Neural crest cell (in vitro differentiated cells): ENCODE data around the gene KPNA3. TPM values are rescaled to one million over a fixed set of nuclear protein-coding genes. Genes with fewer than 3 reads are reported as not detected.
A peak's percentile ranks its signal among the peaks of the same experiment; 100 is the strongest.

Source experiments
- DNase-seq: peaks from one replicate; pipeline ENCODE4 v3.0.0; 2021; ENCODE audit warnings: low read depth, mixed read lengths, low spot score
- H3K27ac Mint-ChIP-seq: one replicate; pipeline ENCODE4 v1.8.0; 2021; ENCODE audit warnings: mild to moderate bottlenecking, mixed read lengths; ENCODE audit not compliant: unreplicated experiment
- H3K27me3 Mint-ChIP-seq: 2 replicates; pipeline ENCODE4 v1.8.0; 2021; ENCODE audit warnings: low read depth, mild to moderate bottlenecking, mixed read lengths
- H3K36me3 Mint-ChIP-seq: 2 replicates; pipeline ENCODE4 v1.8.0; 2021; ENCODE audit warnings: low read depth, mild to moderate bottlenecking, mixed read lengths
- H3K4me1 Mint-ChIP-seq: 2 replicates; pipeline ENCODE4 v1.8.0; 2021; ENCODE audit warnings: mixed read lengths
- H3K4me3 Mint-ChIP-seq: one replicate; pipeline ENCODE4 v1.8.0; 2021; ENCODE audit warnings: mild to moderate bottlenecking, mixed read lengths
- H3K9me3 Mint-ChIP-seq: 2 replicates; pipeline ENCODE4 v1.8.0; 2021; ENCODE audit warnings: mixed read lengths
- total RNA-seq: library from RNA; stranded (reverse); gene quantifications from 2 replicates; pipeline ENCODE4 v1.2.1, GENCODE V29; 2021
- TF ChIP-seq, protein P1 (sequence below): fragments of 200-600 bp; sonication (generic); conservative IDR thresholded peaks from 2 replicates; pipeline ENCODE4 v1.5.0; 2021; ENCODE audit warnings: antibody characterized with exemption, mild to moderate bottlenecking

Gene KPNA3
- total RNA-seq, 1 donor from 2014 or later, result 53.7 TPM

DNA sequence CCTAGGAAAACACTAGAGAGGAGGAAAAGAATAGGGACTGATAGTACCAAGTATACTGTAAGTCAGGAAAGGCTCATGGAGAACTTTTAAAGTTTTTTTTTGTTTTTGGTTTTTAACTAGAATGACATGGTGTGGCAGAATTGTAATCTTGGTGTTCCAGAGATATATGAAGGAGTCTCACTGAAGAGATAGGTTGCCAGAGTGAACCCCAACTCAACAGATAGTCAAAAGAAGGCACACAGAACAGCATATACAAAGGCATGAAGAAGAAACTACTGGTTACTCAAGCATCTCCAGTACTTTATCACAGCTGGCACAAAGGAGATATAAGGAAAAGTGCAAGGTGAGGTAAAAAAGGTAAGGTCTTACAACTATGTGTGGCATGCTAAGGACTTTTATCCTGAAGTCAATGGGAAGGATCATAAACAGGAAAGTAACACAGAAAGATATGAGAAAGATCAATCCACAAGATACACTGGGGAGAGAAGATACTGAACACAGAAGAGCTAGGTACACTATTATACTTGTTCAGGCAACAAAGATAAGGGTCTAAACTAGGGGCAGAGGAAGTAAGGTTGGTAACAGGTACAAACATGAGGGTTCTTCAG, 6.0 kb downstream of the KPNA3 start:
- H3K27ac Mint-ChIP-seq, result no peak overlapping the region
- no peaks in the 10 kb centered on the region for H3K9me3 Mint-ChIP-seq
- peak overlapping the region; percentile 0 for H3K4me3 Mint-ChIP-seq
- peaks cover 2% of the 10 kb centered on the region for H3K36me3 Mint-ChIP-seq
- TF ChIP-seq, protein P1, sequence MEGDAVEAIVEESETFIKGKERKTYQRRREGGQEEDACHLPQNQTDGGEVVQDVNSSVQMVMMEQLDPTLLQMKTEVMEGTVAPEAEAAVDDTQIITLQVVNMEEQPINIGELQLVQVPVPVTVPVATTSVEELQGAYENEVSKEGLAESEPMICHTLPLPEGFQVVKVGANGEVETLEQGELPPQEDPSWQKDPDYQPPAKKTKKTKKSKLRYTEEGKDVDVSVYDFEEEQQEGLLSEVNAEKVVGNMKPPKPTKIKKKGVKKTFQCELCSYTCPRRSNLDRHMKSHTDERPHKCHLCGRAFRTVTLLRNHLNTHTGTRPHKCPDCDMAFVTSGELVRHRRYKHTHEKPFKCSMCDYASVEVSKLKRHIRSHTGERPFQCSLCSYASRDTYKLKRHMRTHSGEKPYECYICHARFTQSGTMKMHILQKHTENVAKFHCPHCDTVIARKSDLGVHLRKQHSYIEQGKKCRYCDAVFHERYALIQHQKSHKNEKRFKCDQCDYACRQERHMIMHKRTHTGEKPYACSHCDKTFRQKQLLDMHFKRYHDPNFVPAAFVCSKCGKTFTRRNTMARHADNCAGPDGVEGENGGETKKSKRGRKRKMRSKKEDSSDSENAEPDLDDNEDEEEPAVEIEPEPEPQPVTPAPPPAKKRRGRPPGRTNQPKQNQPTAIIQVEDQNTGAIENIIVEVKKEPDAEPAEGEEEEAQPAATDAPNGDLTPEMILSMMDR, result no peak
- no peaks in the 10 kb centered on the region for H3K27me3 Mint-ChIP-seq
- H3K4me1 Mint-ChIP-seq, result peaks cover 49% of the 10 kb centered on the region
- DNase-seq, result no peak

DNA sequence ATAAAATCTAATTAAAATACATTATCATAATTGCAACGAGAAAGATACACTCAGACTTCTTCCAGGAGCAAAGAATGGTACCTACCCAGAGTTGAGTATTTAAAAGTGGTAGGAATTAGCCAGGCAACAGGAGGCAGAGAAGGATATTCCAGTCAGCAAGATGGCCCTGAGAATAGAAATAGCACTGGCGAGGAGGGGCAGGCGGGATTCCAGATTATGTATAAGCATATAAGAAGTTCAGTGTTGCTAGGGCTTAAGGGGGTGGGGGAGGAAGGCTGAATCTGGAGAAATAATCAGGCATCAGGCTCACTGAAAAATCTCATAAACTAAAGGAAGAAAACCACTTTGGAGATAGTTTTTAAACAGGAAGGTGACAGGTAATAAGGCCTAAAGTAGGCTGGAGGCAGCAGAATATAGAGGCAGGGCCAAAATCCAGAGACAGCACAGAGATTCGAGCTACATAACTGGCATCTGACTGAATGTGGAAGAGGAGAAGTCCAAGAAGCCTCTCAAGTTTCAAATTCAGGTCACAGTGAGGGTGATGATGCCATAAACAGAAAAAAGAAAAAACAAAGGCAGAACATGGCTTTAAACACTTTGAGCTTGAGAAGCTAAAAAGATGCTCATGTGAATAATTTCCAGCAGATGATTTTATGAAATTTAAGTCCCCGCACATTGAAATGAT, 7.5 kb downstream of the KPNA3 start:
- Mint-ChIP-seq H3K36me3 (peaks cover 2% of the 10 kb centered on the region), H3K27me3 (no peaks in the 10 kb centered on the region), H3K4me1 (peaks cover 36% of the 10 kb centered on the region), H3K9me3 (no peaks in the 10 kb centered on the region), H3K4me3 (no peak overlapping the region), H3K27ac (no peak overlapping the region)
- TF ChIP-seq, protein P1, result no peak
- DNase-seq, result no peak

DNA sequence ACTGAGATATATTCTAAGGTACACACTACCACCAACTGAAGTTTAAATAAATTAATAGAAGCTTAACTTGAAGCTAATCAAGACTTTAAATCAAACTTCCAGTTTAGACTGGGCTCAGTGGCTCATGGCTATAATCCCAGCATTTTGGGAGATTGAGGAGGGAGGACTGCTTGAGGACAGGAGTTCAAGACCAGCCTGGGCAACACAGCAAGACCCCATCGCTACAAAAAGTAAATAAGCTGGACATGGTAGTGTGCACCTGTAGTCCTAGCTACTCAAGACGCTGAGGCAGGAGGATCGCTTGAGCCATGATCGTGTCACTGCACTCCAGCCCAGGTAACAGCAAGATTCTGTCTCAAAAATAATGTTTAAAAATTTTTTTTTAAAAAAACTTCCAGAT, 8.6 kb downstream of the KPNA3 start:
- no peak overlapping the region for H3K4me3 Mint-ChIP-seq
- DNase-seq, result no peak
- no peak overlapping the region for H3K27ac Mint-ChIP-seq
- H3K9me3 Mint-ChIP-seq, result no peaks in the 10 kb centered on the region
- TF ChIP-seq, protein P1, result no peak
- no peaks in the 10 kb centered on the region for H3K27me3 Mint-ChIP-seq
- peaks cover 33% of the 10 kb centered on the region for H3K4me1 Mint-ChIP-seq
- no peaks in the 10 kb centered on the region for H3K36me3 Mint-ChIP-seq

DNA sequence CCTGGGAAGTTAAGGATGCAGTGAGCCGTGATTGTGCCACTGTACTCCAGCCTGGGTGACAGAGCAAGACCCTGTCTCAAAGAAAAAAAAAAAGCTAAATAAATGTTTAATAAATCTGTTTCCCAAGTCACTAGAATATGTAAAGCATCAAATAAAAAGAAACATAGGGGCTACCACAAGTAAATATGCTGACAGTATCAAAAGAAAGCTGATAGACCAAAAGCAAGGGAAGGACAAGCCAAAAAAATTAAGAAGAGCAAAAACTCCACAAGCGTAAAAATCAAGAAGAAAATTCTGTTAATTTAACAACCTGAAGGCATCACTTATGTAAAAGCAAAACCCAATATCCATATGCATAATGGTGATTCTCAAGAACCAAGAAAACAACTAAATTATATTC, 9.7 kb downstream of the KPNA3 start:
- TF ChIP-seq, protein P1, result no peak
- no peak overlapping the region for H3K27ac Mint-ChIP-seq
- no peak overlapping the region for H3K4me3 Mint-ChIP-seq
- no peak for DNase-seq
- H3K36me3 Mint-ChIP-seq, result no peaks in the 10 kb centered on the region
- no peaks in the 10 kb centered on the region for H3K9me3 Mint-ChIP-seq
- peaks cover 30% of the 10 kb centered on the region for H3K4me1 Mint-ChIP-seq
- no peaks in the 10 kb centered on the region for H3K27me3 Mint-ChIP-seq

DNA sequence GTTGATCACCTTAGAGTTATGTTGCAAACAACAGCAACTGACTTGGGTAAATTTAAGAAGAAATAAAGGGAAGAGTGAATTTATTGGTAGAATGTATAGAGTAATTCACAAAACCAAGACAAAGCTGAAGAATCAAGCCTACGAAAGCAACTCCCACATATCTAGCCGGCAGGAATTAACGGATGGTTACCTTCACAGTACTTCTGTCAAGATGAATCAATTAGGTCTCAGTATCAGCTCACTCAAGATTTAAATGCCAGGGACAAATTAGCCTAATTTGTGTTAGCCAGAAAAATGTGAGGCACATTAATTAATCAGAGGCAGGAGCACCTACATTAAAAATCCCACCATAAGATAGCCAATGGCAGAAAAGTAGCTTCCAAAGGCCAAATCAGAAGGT, 10.7 kb downstream of the KPNA3 start:
- Mint-ChIP-seq H3K4me3 (no peak overlapping the region), H3K27me3 (no peaks in the 10 kb centered on the region), H3K4me1 (peaks cover 28% of the 10 kb centered on the region), H3K36me3 (no peaks in the 10 kb centered on the region), H3K27ac (no peak overlapping the region), H3K9me3 (no peaks in the 10 kb centered on the region)
- TF ChIP-seq, protein P1, result no peak
- DNase-seq, result no peak
